GM12801 (cell line): Measurements from ENCODE around the gene SHANK1.

Experiments
- TF ChIP-seq, protein P1 (sequence below): IDR thresholded peaks from one replicate; pipeline ENCODE4 v1.5.1; 2011; ENCODE audit warnings: control low read depth; ENCODE audit not compliant: insufficient read length; ENCODE audit errors: extremely low read depth

Gene SHANK1

DNA sequence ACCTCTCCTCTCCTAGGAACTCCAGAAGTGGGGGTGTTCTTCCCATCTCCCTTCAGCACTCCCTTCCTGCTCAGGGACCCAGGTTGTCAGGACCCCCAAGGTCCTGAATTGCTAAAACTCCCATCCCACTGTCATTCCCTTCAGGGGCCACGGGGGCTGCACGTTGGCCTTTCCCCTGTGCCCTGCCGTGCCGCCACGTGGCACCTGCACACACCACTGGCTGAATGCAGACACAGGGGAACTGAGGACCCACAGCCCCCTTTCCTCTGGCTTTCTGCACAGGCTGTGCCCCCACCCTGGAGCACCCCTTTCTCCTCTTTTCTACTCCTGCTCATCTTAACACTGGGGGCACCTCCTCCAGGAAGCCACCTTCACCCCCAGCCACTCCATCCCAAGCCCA lies 9.0 kb downstream of the SHANK1 start:
- TF ChIP-seq, protein P1, sequence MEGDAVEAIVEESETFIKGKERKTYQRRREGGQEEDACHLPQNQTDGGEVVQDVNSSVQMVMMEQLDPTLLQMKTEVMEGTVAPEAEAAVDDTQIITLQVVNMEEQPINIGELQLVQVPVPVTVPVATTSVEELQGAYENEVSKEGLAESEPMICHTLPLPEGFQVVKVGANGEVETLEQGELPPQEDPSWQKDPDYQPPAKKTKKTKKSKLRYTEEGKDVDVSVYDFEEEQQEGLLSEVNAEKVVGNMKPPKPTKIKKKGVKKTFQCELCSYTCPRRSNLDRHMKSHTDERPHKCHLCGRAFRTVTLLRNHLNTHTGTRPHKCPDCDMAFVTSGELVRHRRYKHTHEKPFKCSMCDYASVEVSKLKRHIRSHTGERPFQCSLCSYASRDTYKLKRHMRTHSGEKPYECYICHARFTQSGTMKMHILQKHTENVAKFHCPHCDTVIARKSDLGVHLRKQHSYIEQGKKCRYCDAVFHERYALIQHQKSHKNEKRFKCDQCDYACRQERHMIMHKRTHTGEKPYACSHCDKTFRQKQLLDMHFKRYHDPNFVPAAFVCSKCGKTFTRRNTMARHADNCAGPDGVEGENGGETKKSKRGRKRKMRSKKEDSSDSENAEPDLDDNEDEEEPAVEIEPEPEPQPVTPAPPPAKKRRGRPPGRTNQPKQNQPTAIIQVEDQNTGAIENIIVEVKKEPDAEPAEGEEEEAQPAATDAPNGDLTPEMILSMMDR: no peak

DNA sequence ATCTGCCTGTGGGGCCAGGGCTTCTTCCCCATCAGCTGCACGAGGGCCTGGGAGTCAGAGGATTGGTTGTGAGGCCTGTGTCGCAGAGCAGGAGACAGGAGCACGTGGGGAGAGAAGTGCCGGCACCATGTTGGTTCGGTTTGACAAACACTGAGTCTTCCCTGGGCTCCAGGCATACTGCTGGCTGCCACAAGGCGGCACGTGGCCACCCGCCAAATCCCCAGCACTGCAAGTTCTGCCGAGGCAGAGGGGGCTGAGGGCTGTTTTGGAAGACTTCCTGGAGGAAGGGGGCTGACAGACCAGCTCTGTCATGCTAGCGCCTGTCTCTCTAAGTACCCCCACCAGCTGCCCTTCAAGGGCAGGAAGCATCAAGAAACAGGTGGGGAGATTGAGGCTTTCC lies 9.5 kb downstream of the SHANK1 start:
- TF ChIP-seq, protein P1: no peak

DNA sequence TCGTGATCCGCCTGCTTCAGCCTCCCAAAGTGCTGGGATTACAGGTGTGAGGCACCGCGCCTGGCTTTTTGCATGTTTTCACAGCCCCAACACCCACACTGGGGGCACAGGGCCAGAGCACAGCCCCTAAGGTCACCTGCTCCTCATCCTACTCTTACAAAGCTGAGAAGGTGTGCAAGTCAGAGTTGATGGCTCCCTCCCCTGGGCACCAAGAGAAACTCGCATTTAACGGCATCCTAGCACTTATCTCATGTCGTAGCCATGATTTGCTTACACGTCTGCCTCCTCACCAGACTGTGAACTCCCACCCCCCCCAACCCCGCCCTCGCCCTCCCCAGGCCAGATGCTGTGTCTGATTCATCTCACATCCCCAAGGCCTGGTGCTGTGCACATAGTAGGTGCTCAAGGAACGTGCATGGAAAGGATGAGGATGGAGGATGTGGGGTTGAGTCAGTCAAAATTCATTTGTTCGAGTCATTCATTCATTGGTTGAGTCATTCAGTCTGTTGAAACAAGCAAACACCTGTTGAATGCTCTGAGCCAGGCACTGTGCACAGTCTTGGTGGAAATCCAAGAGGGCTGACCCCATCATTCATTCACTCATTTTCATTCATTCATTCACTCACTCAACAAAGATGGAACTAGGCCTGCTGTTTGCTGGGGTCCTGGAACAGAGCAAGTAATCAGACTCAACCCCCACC lies 11.3 kb downstream of the SHANK1 start:
- TF ChIP-seq, protein P1: no peak

DNA sequence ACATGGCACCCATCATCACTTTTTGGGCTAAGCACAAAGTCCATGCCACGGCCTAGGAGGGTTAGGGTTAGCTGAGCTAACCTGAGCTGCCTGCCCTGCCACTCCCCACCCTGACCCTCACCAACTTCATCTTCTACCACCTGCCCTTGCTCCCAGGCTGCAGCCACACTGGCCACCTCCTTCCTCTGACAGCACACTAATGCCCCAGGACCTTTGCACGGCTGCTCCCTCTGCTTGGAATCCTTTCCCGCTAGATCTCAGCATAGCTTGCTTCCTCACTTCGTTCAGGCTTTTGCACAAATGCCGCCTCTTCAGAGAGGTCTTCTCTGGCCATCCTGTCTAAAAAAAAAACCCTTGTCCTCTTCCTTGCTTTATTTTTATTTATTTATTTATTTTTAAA lies 13.2 kb downstream of the SHANK1 start:
- TF ChIP-seq, protein P1: no peak

DNA sequence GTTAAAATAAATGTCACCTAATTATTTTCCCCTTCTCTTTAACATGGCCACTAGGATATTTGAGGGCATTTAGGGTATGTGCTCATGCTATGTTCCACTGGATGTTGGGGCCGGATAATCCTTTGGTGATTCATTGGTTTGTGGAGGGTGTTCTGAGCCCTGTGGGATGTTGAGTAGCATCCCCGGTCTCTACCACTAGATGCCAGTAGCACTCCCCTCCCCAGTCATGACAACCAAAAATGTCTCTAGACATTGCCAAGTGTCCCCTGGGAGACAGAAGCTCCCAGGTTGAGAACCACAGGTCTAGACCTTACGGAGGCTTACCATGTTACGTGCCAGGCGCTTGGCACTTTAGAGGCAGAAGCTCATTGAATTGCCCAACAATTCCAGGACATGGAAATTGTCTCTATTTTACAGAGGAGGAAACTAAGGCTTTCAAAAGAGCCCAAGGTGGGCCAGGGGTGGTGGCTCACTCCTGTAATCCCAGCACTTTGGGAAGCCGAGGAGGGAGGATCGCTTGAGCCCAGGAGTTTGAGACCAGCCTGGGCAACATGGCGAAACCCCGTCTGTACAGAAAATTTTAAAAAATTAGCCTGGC lies 14.1 kb downstream of the SHANK1 start:
- TF ChIP-seq, protein P1: no peak

DNA sequence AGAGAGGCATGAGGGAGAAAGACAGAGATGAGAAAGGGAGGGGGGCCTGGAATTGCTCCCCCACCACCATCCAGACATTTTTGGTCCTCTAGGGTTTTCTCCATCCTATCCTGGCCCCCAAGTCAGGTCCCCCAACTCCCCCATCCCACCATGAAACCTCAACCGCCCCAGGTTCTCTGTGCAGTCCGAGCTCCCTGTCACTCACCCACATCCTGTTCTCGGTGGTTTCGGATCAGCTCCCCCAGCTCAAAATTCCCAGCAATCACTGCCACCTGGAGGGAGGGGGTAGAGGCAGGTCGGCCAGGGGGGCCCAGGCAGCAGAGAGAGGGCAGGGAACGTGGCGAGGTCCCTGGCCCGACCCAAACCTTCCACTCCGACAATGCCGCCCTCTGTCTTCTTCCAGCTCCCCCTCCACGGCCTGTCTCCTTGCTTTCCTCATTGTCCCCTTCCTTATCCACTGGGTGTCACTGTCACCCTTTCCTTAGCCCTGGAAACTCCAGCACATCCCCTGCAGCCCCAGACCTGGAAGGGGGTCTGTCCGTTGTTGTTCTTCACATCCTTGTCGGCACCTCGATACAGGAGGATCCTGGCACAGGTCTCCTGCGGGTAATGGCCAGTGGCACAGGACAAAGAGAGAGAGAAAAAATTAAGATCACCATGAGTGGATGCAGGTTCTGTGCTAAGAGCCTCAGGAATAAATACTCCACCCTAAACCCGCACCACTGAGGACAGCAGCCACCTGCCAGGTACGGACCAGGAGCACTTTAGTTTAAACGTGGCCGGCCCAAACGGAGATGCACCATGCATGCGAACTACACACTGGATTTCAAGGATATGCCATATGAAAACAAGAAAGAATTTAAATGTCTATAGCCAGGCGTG lies 15.4 kb downstream of the SHANK1 start:
- TF ChIP-seq, protein P1: no peak
